Gastrocnemius medialis (tissue), 4 donors: Measurements from ENCODE around the gene ADARB1. TPM values are rescaled to one million over a fixed set of nuclear protein-coding genes. Genes with fewer than 3 reads are reported as not detected.

Experiments used
- ATAC-seq, 2 donors: fragments of 150-250 bp; one replicate each; pipeline ENCODE4 v1.9.1; 2016
- DNase-seq, 2 donors: peaks; one replicate each; pipeline ENCODE4 v3.0.0-alpha.2; 2019
- H3K27ac ChIP-seq, 4 donors: fragments of 200-600 bp; sonication (generic); 1 replicate in 1 of 4; 2 replicates in 3 of 4; pipeline ENCODE4 v1.5.1; 2016 to 2018; ENCODE audit warnings: mild to moderate bottlenecking in 2 of 4, moderate library complexity in 1 of 4
- H3K27me3 ChIP-seq, 3 donors: fragments of 200-600 bp; sonication (generic) in 2 of 3; 1 replicate in 1 of 3; 2 replicates in 2 of 3; pipeline versions ENCODE4 v1.5.1 to v1.6.0; 2016 to 2019; ENCODE audit warnings: mild to moderate bottlenecking in 1 of 3, moderate library complexity in 1 of 3
- H3K36me3 ChIP-seq, 2 donors: fragments of 200-600 bp; sonication (generic) in 1 of 2; one replicate each; pipeline ENCODE4 v1.5.1; 2017 to 2018
- H3K4me1 ChIP-seq, 2 donors: fragments of 200-600 bp; sonication (generic) in 1 of 2; one replicate each; pipeline ENCODE4 v1.5.1; 2016 to 2017; ENCODE audit warnings: mild to moderate bottlenecking in 2 of 2
- H3K4me3 ChIP-seq, 4 donors: fragments of 200-600 bp; sonication (generic) in 3 of 4; 1 replicate in 1 of 4; 2 replicates in 3 of 4; pipeline ENCODE4 v1.5.1; 2016 to 2019; ENCODE audit warnings: mild to moderate bottlenecking in 2 of 4
- H3K9me3 ChIP-seq, 3 donors: fragments of 200-600 bp; sonication (generic) in 2 of 3; 1 replicate in 1 of 3; 2 replicates in 2 of 3; pipeline ENCODE4 v1.5.1; 2016 to 2019
- CTCF ChIP-seq, 5 experiments: fragments of 450-650 bp in 3 of 5; fragments of 200-600 bp in 2 of 5; sonication (generic) in 2 of 5; IDR thresholded peaks in 4 of 5; conservative IDR thresholded peaks in 1 of 5; 1 replicate in 4 of 5; 2 replicates in 1 of 5; pipeline ENCODE4 v1.5.1; 2016 to 2019; ENCODE audit warnings: antibody characterized with exemption in 5 of 5, mild to moderate bottlenecking in 3 of 5, moderate library complexity in 3 of 5
- POLR2A ChIP-seq, 2 donors: fragments of 450-650 bp; IDR thresholded peaks; one replicate each; pipeline ENCODE4 v1.6.1; 2017; ENCODE audit warnings: antibody characterized with exemption in 2 of 2, mild to moderate bottlenecking in 2 of 2, moderate library complexity in 2 of 2
- in situ Hi-C, 4 donors: fragments of 200-750 bp; cut with MboI; loops; one replicate each; pipeline versions ENCODE4 v1.15.0 to v1.8.0; 2017; ENCODE audit warnings: low sequenced_read_pairs in 4 of 4
- intact Hi-C: fragments of 100-400 bp; cut with DNase I; formaldehyde crosslinking; loops from one replicate; pipeline ENCODE4 v1.15.1; 2023; ENCODE audit warnings: low total_unique reads
- total RNA-seq, 4 donors: library from RNA; depleted of rRNA; stranded (reverse); fragments of >200 nt; gene quantifications; one replicate each; pipeline versions ENCODE4 v1.1.0 to v1.2.3, GENCODE V29; 2016

ADARB1 gene
- total RNA-seq, 4 donors from 2014 or later = 5.9 to 11.5 (median 6.9) TPM

GRCh38 chr21:45226540-45227326 is 152.4 kb downstream of the ADARB1 start:
- Histone ChIP-seq H3K9me3 (no peaks in the 10 kb centered on the region), H3K4me3 (no peak overlapping the region), H3K27ac (no peak overlapping the region), H3K36me3 (peaks cover 0 to 13% of the 10 kb centered on the region in 2 donors), H3K4me1 (no peaks in the 10 kb centered on the region), H3K27me3 (peaks cover 7 to 9% (median 8%) of the 10 kb centered on the region in 3 donors)
- ATAC-seq = no peak
- no peak for TF ChIP-seq POLR2A (IDR thresholded peaks at IDR 0.05)
- TF ChIP-seq CTCF (IDR thresholded peaks at IDR 0.05 in 4 of 5, conservative IDR thresholded peaks at IDR 0.05 in 1 of 5) = no peak
- no peak for DNase-seq
- in situ Hi-C loops (no loop called here), intact Hi-C loops (no loop called here)

GRCh38 chr21:45227735-45228134 is 153.4 kb downstream of the ADARB1 start:
- H3K4me3 ChIP-seq = no peak overlapping the region
- in situ Hi-C loops (no loop called here), intact Hi-C loops (no loop called here)
- H3K9me3 ChIP-seq = no peaks in the 10 kb centered on the region
- peaks cover 7 to 9% (median 8%) of the 10 kb centered on the region in 3 donors for H3K27me3 ChIP-seq
- ATAC-seq (no peak), DNase-seq (no peak)
- no peak overlapping the region for H3K27ac ChIP-seq
- TF ChIP-seq POLR2A (IDR thresholded peaks at IDR 0.05) = no peak
- no peak for TF ChIP-seq CTCF (IDR thresholded peaks at IDR 0.05 in 4 of 5, conservative IDR thresholded peaks at IDR 0.05 in 1 of 5)
- H3K36me3 ChIP-seq = peaks cover 0 to 3% of the 10 kb centered on the region in 2 donors
- H3K4me1 ChIP-seq = no peaks in the 10 kb centered on the region

- Histone ChIP-seq H3K9me3 (no peaks in the 10 kb centered on the region), H3K27me3 (peaks cover 7 to 9% (median 8%) of the 10 kb centered on the region in 3 donors), H3K27ac (no peak overlapping the region), H3K4me1 (no peaks in the 10 kb centered on the region), H3K4me3 (no peak overlapping the region), H3K36me3 (no peaks in the 10 kb centered on the region)
- in situ Hi-C loops = no loop called here
- intact Hi-C loops = no loop called here
- peak; percentile 29 to 44 for DNase-seq
- ATAC-seq = peak; percentile 54 to 59
- TF ChIP-seq CTCF (IDR thresholded peaks at IDR 0.05 in 4 of 5, conservative IDR thresholded peaks at IDR 0.05 in 1 of 5) (no peak), POLR2A (IDR thresholded peaks at IDR 0.05) (no peak)
These were observed 153.8 kb downstream of the ADARB1 start for GRCh38 chr21:45228171-45228641.

- H3K9me3 ChIP-seq = no peaks in the 10 kb centered on the region
- H3K4me3 ChIP-seq = no peak overlapping the region
- no peak for DNase-seq
- peaks cover 7 to 9% (median 8%) of the 10 kb centered on the region in 3 donors for H3K27me3 ChIP-seq
- no peak overlapping the region for H3K27ac ChIP-seq
- no peak for ATAC-seq
- intact Hi-C loops (no loop called here), in situ Hi-C loops (no loop called here)
- H3K4me1 ChIP-seq = no peaks in the 10 kb centered on the region
- TF ChIP-seq CTCF (IDR thresholded peaks at IDR 0.05 in 4 of 5, conservative IDR thresholded peaks at IDR 0.05 in 1 of 5) (no peak), POLR2A (IDR thresholded peaks at IDR 0.05) (no peak)
- no peaks in the 10 kb centered on the region for H3K36me3 ChIP-seq
These were observed 154.4 kb downstream of the ADARB1 start for GRCh38 chr21:45228656-45229240.
